NCI-H2171 treated with DMSO at 0.1 percent for 48 hours (cell line): Measurements from ENCODE around the gene CT47B1.
"Not testable (repeated sequence)": the region's sequence is repeated elsewhere in the genome, so short reads cannot be mapped to it uniquely, and the experiment has no call there.

Source experiments
- DNase-seq: peaks from one replicate; lab custom pipeline; 2025; lab: John Stamatoyannopoulos, UW

CT47B1 gene

DNA sequence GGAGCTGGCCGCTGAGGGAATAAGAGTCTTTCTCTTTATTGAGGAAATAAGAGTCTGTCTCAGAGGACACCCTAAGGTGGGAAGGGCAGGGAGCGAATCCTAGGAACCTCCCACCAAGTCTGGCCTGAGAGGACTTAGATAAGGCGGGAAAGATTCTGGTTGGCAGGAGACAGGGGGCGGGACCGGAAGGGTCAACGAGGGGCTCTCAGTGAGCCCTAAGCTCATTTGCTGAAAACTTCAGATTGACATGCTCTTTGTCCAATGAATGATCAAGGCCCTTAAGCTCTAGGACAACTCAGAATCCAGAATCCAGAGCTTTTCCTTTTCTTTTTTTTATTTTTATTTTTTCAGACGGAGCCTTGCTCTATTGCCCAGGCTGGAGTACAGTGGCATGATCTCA is at the start of gene CT47B1:
TSS of gene CT47B1 (minus strand) at position 101 of the 400 bp plus-strand sequence. CDS start 196 bp downstream, outside the sequence.
- DNase-seq: not testable (repeated sequence)

DNA sequence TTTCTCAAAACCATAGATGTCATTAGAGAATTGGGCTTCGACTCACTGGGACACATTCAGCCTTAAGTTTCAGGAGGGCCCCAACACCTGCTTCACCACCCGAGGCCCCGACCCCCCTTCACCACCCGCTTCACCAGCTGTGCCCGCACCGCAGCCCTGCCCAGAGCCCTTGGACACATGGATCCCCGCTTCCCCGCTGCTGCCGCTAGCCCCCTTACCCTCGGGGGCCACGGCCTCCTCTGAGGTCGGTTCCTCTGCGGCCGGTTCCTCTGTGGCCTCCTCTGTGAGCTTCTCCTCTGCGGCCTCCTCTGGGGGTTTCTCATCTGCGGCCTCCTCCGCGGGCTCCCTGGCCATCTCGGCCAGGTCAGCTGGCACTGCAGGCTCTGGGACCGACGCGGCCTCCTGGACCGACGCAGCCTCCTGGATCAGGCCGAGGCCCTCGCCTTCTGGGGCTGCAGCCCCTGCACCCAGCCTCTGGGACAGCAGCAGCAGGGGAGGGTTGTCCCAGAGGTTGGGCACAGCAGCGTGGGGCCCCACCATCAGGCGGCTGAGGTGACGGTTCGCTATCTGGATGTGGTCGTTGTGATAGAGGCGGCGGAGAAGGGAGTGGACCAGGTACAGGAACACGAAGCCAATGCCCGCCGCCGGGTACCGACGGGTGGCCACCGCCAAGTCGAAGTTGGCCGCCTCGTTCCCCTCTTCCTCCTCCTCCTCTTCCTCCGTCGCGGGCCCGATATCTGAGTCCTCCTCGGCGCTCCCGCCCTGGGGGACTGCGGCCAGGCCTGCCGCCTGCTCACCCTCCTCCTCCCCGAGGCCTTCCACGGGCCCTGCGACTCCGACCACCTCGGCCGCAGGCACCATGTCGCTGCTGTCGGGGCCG is 748 bp downstream of the CT47B1 start:
- DNase-seq: no peak

DNA sequence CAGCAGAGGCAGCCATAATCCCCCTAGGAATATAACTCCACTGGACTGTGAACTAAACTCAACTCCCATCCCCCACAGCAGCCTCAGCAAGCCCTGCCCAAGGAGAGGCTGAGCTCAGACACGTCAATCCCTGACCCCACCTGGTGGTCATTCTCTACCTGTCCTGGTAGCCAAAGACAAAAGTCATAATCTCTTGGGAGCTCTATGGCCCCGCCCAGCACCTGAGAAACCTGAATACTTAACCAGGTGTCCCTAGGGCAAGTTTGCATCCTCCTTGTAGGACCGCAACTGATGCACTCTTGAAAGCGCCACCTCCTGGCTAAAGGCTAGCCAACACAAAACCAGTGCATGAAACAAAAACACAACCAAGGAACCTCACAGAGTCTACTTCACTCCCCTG is 18.4 kb downstream of the CT47B1 start:
- no peak for DNase-seq

DNA sequence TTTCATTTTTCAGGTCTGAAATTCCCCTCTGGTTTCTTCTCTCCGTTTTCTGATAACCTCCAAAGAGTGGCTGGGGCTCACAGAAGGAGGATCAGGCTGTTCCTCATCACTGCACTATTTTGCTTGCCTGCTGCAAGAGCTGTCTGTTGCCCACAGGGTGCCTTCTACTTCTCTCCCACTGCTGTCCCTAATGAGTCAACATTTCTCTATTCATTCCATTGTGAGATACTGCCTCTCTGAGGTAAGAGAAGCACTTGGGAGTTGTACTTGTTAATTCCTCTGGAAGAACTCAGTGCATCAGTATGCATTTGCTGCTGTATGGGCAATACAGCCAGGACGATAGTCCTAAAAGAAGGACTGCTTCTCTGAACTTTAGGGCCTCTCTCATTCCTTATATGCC is 34.8 kb downstream of the CT47B1 start:
- DNase-seq: no peak

DNA sequence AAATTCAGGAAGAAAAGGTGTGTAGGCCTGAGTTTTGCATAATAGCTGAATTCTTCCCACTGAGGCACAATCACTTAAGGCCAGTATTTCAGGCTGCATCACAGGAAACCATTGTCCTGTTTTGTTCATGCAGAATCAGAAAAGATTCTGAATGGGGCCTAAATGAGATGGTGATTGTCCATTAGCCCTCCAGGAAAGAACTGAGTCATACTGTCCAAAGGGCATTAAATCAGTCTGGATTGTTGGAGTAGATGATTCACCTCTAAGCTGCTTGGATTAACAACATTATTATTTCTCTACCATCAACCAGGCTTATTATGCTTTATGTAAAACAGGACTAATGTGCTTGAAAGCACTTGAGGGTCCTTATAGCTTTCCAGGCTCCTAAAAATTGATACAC is 36.2 kb downstream of the CT47B1 start:
- no peak for DNase-seq

DNA sequence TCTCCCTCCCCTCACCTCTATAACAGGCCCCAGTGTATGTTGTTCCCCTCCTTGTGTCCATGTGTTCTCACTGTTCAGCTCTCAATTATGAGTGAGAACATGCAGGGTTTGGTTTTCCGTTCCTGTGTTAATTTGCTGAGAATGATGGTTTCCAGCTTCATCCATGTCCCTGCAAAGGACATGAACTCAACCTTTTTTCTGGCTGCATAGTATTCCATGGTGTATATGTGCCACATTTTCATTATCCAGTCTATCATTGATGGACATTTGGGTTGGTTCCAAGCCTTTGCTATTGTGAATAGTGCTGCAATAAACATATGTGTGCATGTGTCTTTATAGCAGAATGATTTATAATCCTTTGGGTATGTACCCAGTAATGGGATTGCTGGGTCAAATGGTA is 48.5 kb downstream of the CT47B1 start:
- not testable (repeated sequence) for DNase-seq

DNA sequence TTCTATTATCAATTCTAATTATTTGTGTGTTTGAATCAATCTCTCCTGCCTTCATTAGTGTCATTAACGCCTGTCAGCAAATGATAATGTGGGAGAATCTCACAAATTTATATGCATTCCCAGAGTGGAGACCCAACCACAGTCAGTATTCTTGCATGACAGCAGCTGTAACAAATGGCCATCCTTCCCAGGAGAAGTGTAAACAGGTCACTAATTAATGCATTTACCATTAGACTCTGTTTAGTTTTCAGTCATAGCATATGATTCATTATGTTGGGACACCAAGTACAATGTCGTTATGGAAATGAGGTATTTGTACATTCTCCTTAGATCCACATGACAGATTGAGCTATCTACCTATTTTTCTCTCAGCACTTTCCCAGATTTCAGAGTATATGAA is 50.5 kb downstream of the CT47B1 start:
- DNase-seq: no peak

DNA sequence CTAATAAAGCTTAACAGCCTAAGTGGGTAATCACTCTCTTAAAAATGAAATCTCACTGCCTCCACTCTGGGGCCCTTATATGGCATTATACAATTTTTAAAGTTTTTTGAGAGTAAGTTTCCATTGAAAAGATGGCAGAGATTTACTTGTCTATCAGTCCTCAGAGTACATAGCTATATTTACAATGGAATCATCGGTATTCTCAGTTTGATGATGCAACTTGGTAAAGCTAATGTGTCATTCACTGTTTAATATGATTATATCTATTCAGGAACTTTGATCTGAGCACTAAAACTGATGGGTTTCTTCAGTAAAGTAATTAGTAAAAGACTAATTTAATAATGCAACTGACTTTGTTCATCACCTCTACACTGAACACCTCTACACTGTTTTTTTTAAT is 51.6 kb downstream of the CT47B1 start:
- no peak for DNase-seq

DNA sequence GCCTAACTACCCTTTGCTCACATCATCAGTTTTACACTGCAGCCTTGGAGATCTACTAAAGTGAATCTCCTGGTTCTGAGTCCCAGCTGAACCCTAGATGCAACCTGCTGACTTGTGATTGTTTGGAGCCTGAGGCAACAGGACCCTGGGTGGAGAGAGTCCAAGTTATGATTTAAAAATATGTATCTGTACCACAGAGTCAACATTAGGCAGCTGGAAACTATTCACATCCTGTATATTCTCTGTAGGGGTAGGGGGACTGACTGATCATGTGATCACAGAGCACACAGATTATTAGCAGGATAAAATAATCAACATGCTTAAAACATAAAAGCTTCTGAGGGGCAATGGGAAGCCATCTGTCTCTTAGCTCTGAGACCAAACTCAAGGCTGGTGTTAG is 52.1 kb downstream of the CT47B1 start:
- DNase-seq: no peak
